ENCODE measurements around the gene GALM.
"Not testable (repeated sequence)": the region's sequence is repeated elsewhere in the genome, so short reads cannot be mapped to it uniquely, and the experiment has no call there.

The GALM gene

GRCh38 chr2:38682620-38683019, 16.7 kb downstream of the GALM start:
- DNase-seq: not testable (repeated sequence)

GRCh38 chr2:38683766-38684165, 17.9 kb downstream of the GALM start:
- DNase-seq: no peak

- DNase-seq: no peak
These were observed 19.3 kb downstream of the GALM start for GRCh38 chr2:38685116-38685735.

GRCh38 chr2:38690499-38691420, 24.8 kb downstream of the GALM start:
- no peak for DNase-seq

GRCh38 chr2:38691994-38692393, 26.1 kb downstream of the GALM start:
- no peak for DNase-seq

GRCh38 chr2:38692636-38693318, 26.9 kb downstream of the GALM start:
- no peak for DNase-seq

GRCh38 chr2:38697116-38697840, 31.4 kb downstream of the GALM start:
- no peak for DNase-seq

- DNase-seq: no peak
These were observed 32.6 kb downstream of the GALM start for GRCh38 chr2:38698467-38699003.

- DNase-seq: no peak
These were observed 34.3 kb downstream of the GALM start for GRCh38 chr2:38700113-38700785.

GRCh38 chr2:38700881-38701458, 35.1 kb downstream of the GALM start:
- DNase-seq: no peak

GRCh38 chr2:38701542-38701941, 35.6 kb downstream of the GALM start:
- no peak for DNase-seq

GRCh38 chr2:38702413-38702812, 36.5 kb downstream of the GALM start:
- DNase-seq: no peak

- not testable (repeated sequence) for DNase-seq
These were observed 37.4 kb downstream of the GALM start for GRCh38 chr2:38703336-38703735.

- no peak for DNase-seq
These were observed 38.8 kb downstream of the GALM start for GRCh38 chr2:38704664-38705063.

- DNase-seq: no peak
These were observed 41.0 kb downstream of the GALM start for GRCh38 chr2:38706846-38707345.

- not testable (repeated sequence) for DNase-seq
These were observed 42.6 kb downstream of the GALM start for GRCh38 chr2:38708491-38708890.

- DNase-seq: no peak
These were observed 43.1 kb downstream of the GALM start for GRCh38 chr2:38708900-38709566.

GRCh38 chr2:38709567-38710194, 43.8 kb downstream of the GALM start:
- no peak for DNase-seq

- no peak for DNase-seq
These were observed 45.6 kb downstream of the GALM start for GRCh38 chr2:38711558-38711957.

- DNase-seq: no peak
These were observed 46.5 kb downstream of the GALM start for GRCh38 chr2:38712413-38712812.
